CD4-positive, alpha-beta T cell treated with Interferon alpha-2 for 1 hour (primary cell): ENCODE measurements around the gene BCL2A1.
"Not testable (repeated sequence)": the region's sequence is repeated elsewhere in the genome, so short reads cannot be mapped to it uniquely, and the experiment has no call there.

Source experiments
- DNase-seq, 2 donors: peaks; one replicate each; pipeline ENCODE4 v3.0.0-alpha.2; 2020 to 2022

Gene BCL2A1

GRCh38 chr15:79988448-79989117, 17.6 kb upstream of the BCL2A1 start:
- DNase-seq = no peak

- DNase-seq = no peak
Observed at GRCh38 chr15:79987969-79988368, 17.0 kb upstream of the BCL2A1 start.

- no peak for DNase-seq
Observed at GRCh38 chr15:79987569-79987955, 16.6 kb upstream of the BCL2A1 start.

GRCh38 chr15:79981831-79982455, 10.9 kb upstream of the BCL2A1 start:
- DNase-seq = no peak

- DNase-seq = peak in 1 of 2 donors; percentile 39
Observed at GRCh38 chr15:79978655-79979514, 7.9 kb upstream of the BCL2A1 start.

GRCh38 chr15:79978260-79978654, 7.3 kb upstream of the BCL2A1 start:
- DNase-seq = no peak

GRCh38 chr15:79977431-79978054, 6.5 kb upstream of the BCL2A1 start:
- peak in 1 of 2 donors; percentile 73 for DNase-seq

GRCh38 chr15:79973456-79974195, 2.6 kb upstream of the BCL2A1 start:
- DNase-seq = no peak

GRCh38 chr15:79972863-79973262, 1.9 kb upstream of the BCL2A1 start:
- no peak for DNase-seq

- DNase-seq = no peak
Observed at GRCh38 chr15:79970181-79970580, 815 bp downstream of the BCL2A1 start.

- no peak for DNase-seq
Observed at GRCh38 chr15:79969146-79969545, 1.9 kb downstream of the BCL2A1 start.

GRCh38 chr15:79967298-79968182, 3.5 kb downstream of the BCL2A1 start:
- no peak for DNase-seq

GRCh38 chr15:79966634-79967297, 4.2 kb downstream of the BCL2A1 start:
- DNase-seq = no peak

- DNase-seq = peak in 1 of 2 donors; percentile 48
Observed at GRCh38 chr15:79965846-79966630, 5.0 kb downstream of the BCL2A1 start.

- DNase-seq = no peak
Observed at GRCh38 chr15:79964232-79964805, 6.7 kb downstream of the BCL2A1 start.

- DNase-seq = not testable (repeated sequence)
Observed at GRCh38 chr15:79962921-79963320, 8.1 kb downstream of the BCL2A1 start.

GRCh38 chr15:79962178-79962577, 8.8 kb downstream of the BCL2A1 start:
- DNase-seq = peak in 1 of 2 donors; percentile 44

GRCh38 chr15:79960502-79961212, 10.3 kb downstream of the BCL2A1 start:
- no peak for DNase-seq

GRCh38 chr15:79957741-79958140, 13.3 kb downstream of the BCL2A1 start:
- no peak for DNase-seq
